Mucosa of rectum (tissue), 2 donors: ENCODE data around the gene ZCCHC2.

Experiments
- H3K27ac ChIP-seq, 2 donors: one replicate each; pipeline ENCODE4 v1.7.0; 2013; ENCODE audit warnings: inconsistent platforms in 2 of 2, low read depth in 2 of 2, low read length in 2 of 2
- H3K27me3 ChIP-seq, 2 donors: one replicate each; pipeline ENCODE4 v1.7.0; 2013; ENCODE audit warnings: low read length in 2 of 2; ENCODE audit not compliant: control insufficient read depth in 2 of 2, insufficient read depth in 2 of 2
- H3K36me3 ChIP-seq, 2 donors: one replicate each; pipeline ENCODE4 v1.7.0; 2013; ENCODE audit warnings: low read length in 2 of 2; ENCODE audit not compliant: control insufficient read depth in 2 of 2, insufficient read depth in 2 of 2
- H3K4me1 ChIP-seq, 2 donors: one replicate each; pipeline ENCODE4 v1.7.0; 2013; ENCODE audit warnings: low read length in 2 of 2, mild to moderate bottlenecking in 1 of 2; ENCODE audit not compliant: control insufficient read depth in 2 of 2, insufficient read depth in 2 of 2
- H3K4me3 ChIP-seq, 2 donors: one replicate each; pipeline ENCODE4 v1.7.0; 2013; ENCODE audit warnings: low read length in 2 of 2
- H3K9ac ChIP-seq, 2 donors: one replicate each; pipeline ENCODE4 v1.7.0; 2013; ENCODE audit warnings: low read length in 2 of 2, low read depth in 1 of 2, mild to moderate bottlenecking in 1 of 2
- H3K9me3 ChIP-seq, 2 donors: one replicate each; pipeline ENCODE4 v1.7.0; 2013; ENCODE audit warnings: low read length in 2 of 2; ENCODE audit not compliant: control insufficient read depth in 2 of 2
- donor health status: healthy.
- donor health status: Normal muscosa, but diverticular disease.

ZCCHC2 gene

GRCh38 chr18:62554061-62554815 is 31.4 kb downstream of the ZCCHC2 start:
- Histone ChIP-seq H3K9ac (no peak overlapping the region), H3K27ac (no peak overlapping the region), H3K4me1 (no peaks in the 10 kb centered on the region), H3K27me3 (no peaks in the 10 kb centered on the region), H3K4me3 (no peak overlapping the region), H3K36me3 (peaks cover 38 to 43% of the 10 kb centered on the region in 2 donors), H3K9me3 (no peaks in the 10 kb centered on the region)

- Histone ChIP-seq H3K27me3 (no peaks in the 10 kb centered on the region), H3K9me3 (no peaks in the 10 kb centered on the region), H3K27ac (no peak overlapping the region), H3K4me1 (no peaks in the 10 kb centered on the region), H3K9ac (no peak overlapping the region), H3K4me3 (no peak overlapping the region), H3K36me3 (peaks cover 41 to 44% of the 10 kb centered on the region in 2 donors)
Measured at GRCh38 chr18:62555135-62555534, 32.3 kb downstream of the ZCCHC2 start.

- Histone ChIP-seq H3K4me3 (no peak overlapping the region), H3K4me1 (no peaks in the 10 kb centered on the region), H3K9me3 (no peaks in the 10 kb centered on the region), H3K9ac (no peak overlapping the region), H3K27me3 (no peaks in the 10 kb centered on the region), H3K27ac (no peak overlapping the region), H3K36me3 (peaks cover 37 to 46% of the 10 kb centered on the region in 2 donors)
Measured at GRCh38 chr18:62556397-62556796, 33.6 kb downstream of the ZCCHC2 start.

GRCh38 chr18:62558015-62558663 is 35.3 kb downstream of the ZCCHC2 start:
- Histone ChIP-seq H3K36me3 (peaks cover 40 to 48% of the 10 kb centered on the region in 2 donors), H3K27ac (no peak overlapping the region), H3K9ac (no peak overlapping the region), H3K27me3 (no peaks in the 10 kb centered on the region), H3K9me3 (no peaks in the 10 kb centered on the region), H3K4me1 (no peaks in the 10 kb centered on the region), H3K4me3 (no peak overlapping the region)

DNA sequence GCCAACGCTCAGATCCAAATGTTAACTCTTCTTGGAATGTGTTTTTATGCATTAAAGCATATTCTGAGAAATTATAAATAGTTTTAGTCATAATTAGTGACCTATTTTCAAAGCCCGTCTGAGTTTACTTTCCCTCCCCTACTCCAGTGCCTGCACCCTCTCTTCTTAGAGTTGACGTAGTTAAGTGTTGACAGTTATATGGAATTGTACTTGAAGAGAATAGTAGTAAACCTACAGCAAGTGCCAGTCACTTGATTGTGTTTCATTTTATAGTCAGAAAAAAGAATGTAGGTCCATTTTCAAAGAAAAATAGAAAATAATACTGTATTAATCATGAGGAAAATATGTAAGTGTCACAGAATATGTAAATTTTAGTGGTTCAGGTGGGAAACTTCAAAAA is 41.2 kb downstream of the ZCCHC2 start:
- no peak overlapping the region for H3K27ac ChIP-seq
- no peak overlapping the region for H3K4me3 ChIP-seq
- no peaks in the 10 kb centered on the region for H3K9me3 ChIP-seq
- peaks cover 43 to 48% of the 10 kb centered on the region in 2 donors for H3K36me3 ChIP-seq
- H3K27me3 ChIP-seq = no peaks in the 10 kb centered on the region
- no peaks in the 10 kb centered on the region for H3K4me1 ChIP-seq
- H3K9ac ChIP-seq = no peak overlapping the region

- Histone ChIP-seq H3K27ac (no peak overlapping the region), H3K9ac (no peak overlapping the region), H3K9me3 (no peaks in the 10 kb centered on the region), H3K4me1 (no peaks in the 10 kb centered on the region), H3K4me3 (no peak overlapping the region), H3K36me3 (peaks cover 39 to 50% of the 10 kb centered on the region in 2 donors), H3K27me3 (no peaks in the 10 kb centered on the region)
Measured at GRCh38 chr18:62566199-62566598, 43.4 kb downstream of the ZCCHC2 start.

- no peak overlapping the region for H3K4me3 ChIP-seq
- no peaks in the 10 kb centered on the region for H3K27me3 ChIP-seq
- H3K4me1 ChIP-seq = no peaks in the 10 kb centered on the region
- H3K9ac ChIP-seq = no peak overlapping the region
- no peaks in the 10 kb centered on the region for H3K9me3 ChIP-seq
- H3K36me3 ChIP-seq = peaks cover 34 to 52% of the 10 kb centered on the region in 2 donors
- no peak overlapping the region for H3K27ac ChIP-seq
Measured at GRCh38 chr18:62566818-62567217, 44.0 kb downstream of the ZCCHC2 start.

DNA sequence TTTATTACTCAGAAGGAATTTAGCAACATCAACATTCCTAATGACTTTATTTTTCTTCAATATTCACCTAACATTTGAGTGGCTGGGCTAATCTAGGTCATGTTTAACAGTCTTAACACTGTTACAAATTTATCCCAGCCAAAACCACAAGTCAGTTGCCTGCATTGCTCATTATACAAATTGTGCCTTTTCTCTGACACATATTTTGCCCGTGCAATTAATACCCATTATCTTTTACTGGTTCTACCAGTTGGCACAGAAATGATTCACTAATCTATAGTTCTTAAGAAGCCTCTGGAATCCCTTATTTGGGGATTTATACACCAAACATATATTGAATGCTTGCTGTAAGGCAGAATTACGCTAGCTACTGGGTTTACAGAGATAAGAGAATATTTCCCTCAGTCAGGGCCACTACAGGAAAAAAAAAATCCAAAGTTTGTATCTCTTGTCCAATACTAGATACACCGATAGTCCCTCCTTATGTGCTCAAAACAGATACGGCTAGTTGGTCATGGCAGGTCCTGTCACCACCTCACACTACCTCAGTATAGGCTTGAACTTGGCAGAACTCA is 46.3 kb downstream of the ZCCHC2 start:
- peaks cover 34 to 46% of the 10 kb centered on the region in 2 donors for H3K36me3 ChIP-seq
- H3K4me1 ChIP-seq = no peaks in the 10 kb centered on the region
- H3K27me3 ChIP-seq = no peaks in the 10 kb centered on the region
- no peak overlapping the region for H3K27ac ChIP-seq
- no peaks in the 10 kb centered on the region for H3K9me3 ChIP-seq
- no peak overlapping the region for H3K9ac ChIP-seq
- no peak overlapping the region for H3K4me3 ChIP-seq

DNA sequence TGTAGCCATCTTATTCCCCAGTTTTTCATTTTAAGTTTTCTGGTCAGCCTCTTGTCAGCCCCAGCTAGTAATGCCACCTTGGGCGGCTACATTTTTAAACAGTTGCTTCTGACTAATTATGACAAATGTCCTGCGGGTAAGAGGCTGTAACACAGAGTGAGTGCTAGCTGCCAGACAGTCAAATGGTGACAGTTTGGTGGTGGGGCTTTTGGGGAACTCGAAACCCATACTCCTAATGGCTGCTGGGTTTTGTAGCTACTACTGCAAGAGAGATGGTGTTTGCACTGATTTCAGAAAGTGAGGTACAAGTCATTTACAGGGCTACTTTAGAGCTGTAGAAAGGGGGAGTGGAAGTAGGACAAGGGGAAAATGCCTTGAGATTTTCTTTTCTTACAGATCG is 48.2 kb downstream of the ZCCHC2 start:
- no peak overlapping the region for H3K9ac ChIP-seq
- H3K4me3 ChIP-seq = no peak overlapping the region
- no peaks in the 10 kb centered on the region for H3K9me3 ChIP-seq
- no peak overlapping the region for H3K27ac ChIP-seq
- H3K27me3 ChIP-seq = no peaks in the 10 kb centered on the region
- H3K4me1 ChIP-seq = no peaks in the 10 kb centered on the region
- peaks cover 37 to 55% of the 10 kb centered on the region in 2 donors for H3K36me3 ChIP-seq

- Histone ChIP-seq H3K9me3 (no peaks in the 10 kb centered on the region), H3K4me3 (no peak overlapping the region), H3K27me3 (no peaks in the 10 kb centered on the region), H3K9ac (no peak overlapping the region), H3K27ac (no peak overlapping the region), H3K4me1 (no peaks in the 10 kb centered on the region), H3K36me3 (peaks cover 32 to 53% of the 10 kb centered on the region in 2 donors)
Measured at GRCh38 chr18:62571648-62572047, 48.8 kb downstream of the ZCCHC2 start.
